Mesenteric fat pad (tissue), 1 donor: ENCODE measurements around the gene GRM1. TPM values are rescaled to one million over a fixed set of nuclear protein-coding genes. Genes with fewer than 3 reads are reported as not detected.

Experiments used
- DNase-seq: peaks from one replicate; pipeline ENCODE4 v3.0.0-alpha.2; 2020; ENCODE audit warnings: low spot score
- total RNA-seq: library from RNA; stranded (reverse); fragmentation: NEBNext Ultra II Directional; extraction: Animal tissue kit (Norgen Biotek cat#: 25700); gene quantifications from one replicate; pipeline ENCODE4 v1.2.1, GENCODE V29; 2021
- donor health status: DM: yes; HTN: yes; CAD: no.

GRM1 gene
- total RNA-seq, 1 donor from 2014 or later, result not detected

- no peak for DNase-seq
These were observed 335.2 kb downstream of the GRM1 start for GRCh38 chr6:146363838-146364607.

- no peak for DNase-seq
These were observed 336.1 kb downstream of the GRM1 start for GRCh38 chr6:146364816-146365594.

GRCh38 chr6:146367061-146367460 lies 338.2 kb downstream of the GRM1 start:
- DNase-seq, result no peak

- no peak for DNase-seq
These were observed 341.0 kb downstream of the GRM1 start for GRCh38 chr6:146369866-146370265.

GRCh38 chr6:146381486-146381885 lies 352.6 kb downstream of the GRM1 start:
- DNase-seq, result no peak

GRCh38 chr6:146388736-146389364 lies 360.0 kb downstream of the GRM1 start:
- DNase-seq, result no peak

- DNase-seq, result no peak
These were observed 360.9 kb downstream of the GRM1 start for GRCh38 chr6:146389740-146390139.

GRCh38 chr6:146397638-146398037 lies 368.8 kb downstream of the GRM1 start:
- no peak for DNase-seq

GRCh38 chr6:146402476-146402875 lies 373.6 kb downstream of the GRM1 start:
- no peak for DNase-seq

GRCh38 chr6:146408583-146408982 lies 379.7 kb downstream of the GRM1 start:
- DNase-seq, result no peak

GRCh38 chr6:146410851-146411595 lies 382.2 kb downstream of the GRM1 start:
- no peak for DNase-seq

GRCh38 chr6:146419576-146419975 lies 390.7 kb downstream of the GRM1 start:
- DNase-seq, result no peak

- no peak for DNase-seq
These were observed 391.4 kb downstream of the GRM1 start for GRCh38 chr6:146420255-146420654.

- DNase-seq, result no peak
These were observed 394.0 kb downstream of the GRM1 start for GRCh38 chr6:146422789-146423375.

- DNase-seq, result no peak
These were observed 394.6 kb downstream of the GRM1 start for GRCh38 chr6:146423452-146423851.

- no peak for DNase-seq
These were observed 397.7 kb downstream of the GRM1 start for GRCh38 chr6:146426516-146426915.

GRCh38 chr6:146429831-146430230 lies 401.0 kb downstream of the GRM1 start:
- no peak for DNase-seq

- no peak for DNase-seq
These were observed 405.2 kb downstream of the GRM1 start for GRCh38 chr6:146433881-146434731.

GRCh38 chr6:146434732-146435390 lies 406.0 kb downstream of the GRM1 start:
- no peak for DNase-seq

- DNase-seq, result no peak
These were observed 413.0 kb downstream of the GRM1 start for GRCh38 chr6:146441907-146442306.
